HG02623 (cell line): ENCODE measurements around the gene ADAP1.
A peak's percentile ranks its signal among the peaks of the same experiment; 100 is the strongest.

Experiments used
- ATAC-seq: cut with Tn5 transposase; IDR thresholded peaks from one replicate; pipeline ENCODE4 v1.9.1; 2021; ENCODE audit warnings: moderate library complexity; ENCODE audit not compliant: unreplicated experiment

Gene ADAP1

GRCh38 chr7:910441-910861 is 44.0 kb downstream of the ADAP1 start:
- no peak for ATAC-seq

DNA sequence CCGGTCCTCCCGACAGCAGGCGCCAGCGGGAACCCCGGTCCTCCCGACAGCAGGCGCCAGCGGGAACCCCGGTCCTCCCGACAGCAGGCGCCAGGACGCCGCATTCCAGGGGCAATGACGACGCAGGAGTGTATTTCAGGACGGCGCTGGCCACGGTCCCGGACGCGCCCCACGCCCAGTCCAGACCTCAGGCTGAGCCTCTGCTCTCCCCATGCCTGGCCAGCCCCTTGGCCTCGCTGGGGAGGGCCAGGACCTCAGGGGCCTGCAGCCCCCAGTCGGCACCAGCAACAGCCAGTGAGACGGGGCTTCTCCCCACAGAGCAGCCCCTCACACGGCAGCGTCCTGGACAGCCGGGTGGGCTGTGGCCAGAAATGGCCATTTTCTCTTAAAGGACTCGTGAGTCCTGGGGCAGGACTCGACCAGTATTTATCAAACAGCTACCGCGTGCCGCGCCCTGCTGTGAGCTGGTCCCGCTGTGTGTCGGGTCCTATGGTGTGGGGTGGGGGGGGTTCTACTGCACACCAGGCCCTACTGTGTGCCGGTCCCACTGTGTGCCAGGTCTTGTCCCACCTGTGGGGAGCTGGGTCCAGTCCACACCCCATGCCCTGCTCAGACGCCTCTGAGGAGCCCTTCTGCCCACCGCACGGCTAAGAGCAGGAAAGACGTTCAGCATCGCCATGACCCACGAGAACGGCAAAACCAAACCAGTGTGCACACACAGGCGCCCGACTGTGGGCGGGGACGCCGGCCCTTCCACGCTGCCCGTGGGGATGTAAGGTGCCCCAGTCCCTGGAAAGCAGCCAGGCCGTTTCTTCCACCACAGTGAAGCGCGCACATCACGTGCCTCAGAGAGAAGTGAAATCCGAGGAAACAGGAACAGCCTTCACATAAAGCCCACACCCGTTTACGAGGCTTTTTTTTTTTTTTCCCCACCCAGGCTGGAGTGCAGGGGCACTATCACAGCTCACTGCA is 44.8 kb downstream of the ADAP1 start:
- ATAC-seq = no peak

GRCh38 chr7:908591-909357 is 45.7 kb downstream of the ADAP1 start:
- peak; percentile 82 for ATAC-seq

GRCh38 chr7:908159-908581 is 46.3 kb downstream of the ADAP1 start:
- no peak for ATAC-seq

- ATAC-seq = no peak
Observed at GRCh38 chr7:907158-907980, 47.1 kb downstream of the ADAP1 start.

DNA sequence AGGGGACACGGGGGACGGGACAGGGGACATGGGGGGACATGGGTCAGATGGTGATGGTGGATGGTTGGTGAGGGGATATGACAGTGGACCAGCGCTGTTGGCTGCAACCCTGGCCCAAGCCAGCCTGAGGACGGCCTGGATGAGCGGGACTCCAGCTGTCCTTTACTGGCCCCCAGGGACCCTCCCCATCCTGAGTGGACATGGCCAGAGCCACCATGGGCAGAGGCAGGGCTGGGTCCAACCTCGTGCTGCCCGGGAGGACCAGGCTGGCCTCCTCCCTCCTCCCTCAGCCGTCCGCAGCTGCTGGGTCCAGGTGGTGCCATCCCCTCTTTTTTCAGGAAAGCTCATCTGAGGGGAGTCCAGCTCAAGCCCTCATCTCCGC is 47.7 kb downstream of the ADAP1 start:
- ATAC-seq = no peak

DNA sequence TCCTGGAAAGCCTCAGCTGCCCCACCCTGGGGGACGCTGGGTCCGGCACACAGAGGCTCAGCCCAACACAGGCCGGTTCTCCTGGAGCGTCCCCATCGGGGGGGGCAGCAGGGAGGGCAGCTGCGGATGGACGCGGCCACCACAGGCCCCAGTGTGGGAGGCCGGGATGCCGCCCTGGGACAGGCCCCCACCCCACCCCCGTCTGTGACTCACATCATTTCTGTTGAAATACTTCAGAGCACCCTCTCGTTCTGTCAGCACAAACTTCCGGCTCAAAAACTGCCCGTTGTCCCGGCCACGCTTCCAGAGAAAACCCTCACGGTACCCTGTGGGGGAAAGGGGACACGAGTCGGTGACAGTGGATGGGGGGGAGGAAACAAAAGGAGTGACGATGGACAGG is 49.6 kb downstream of the ADAP1 start:
- no peak for ATAC-seq

DNA sequence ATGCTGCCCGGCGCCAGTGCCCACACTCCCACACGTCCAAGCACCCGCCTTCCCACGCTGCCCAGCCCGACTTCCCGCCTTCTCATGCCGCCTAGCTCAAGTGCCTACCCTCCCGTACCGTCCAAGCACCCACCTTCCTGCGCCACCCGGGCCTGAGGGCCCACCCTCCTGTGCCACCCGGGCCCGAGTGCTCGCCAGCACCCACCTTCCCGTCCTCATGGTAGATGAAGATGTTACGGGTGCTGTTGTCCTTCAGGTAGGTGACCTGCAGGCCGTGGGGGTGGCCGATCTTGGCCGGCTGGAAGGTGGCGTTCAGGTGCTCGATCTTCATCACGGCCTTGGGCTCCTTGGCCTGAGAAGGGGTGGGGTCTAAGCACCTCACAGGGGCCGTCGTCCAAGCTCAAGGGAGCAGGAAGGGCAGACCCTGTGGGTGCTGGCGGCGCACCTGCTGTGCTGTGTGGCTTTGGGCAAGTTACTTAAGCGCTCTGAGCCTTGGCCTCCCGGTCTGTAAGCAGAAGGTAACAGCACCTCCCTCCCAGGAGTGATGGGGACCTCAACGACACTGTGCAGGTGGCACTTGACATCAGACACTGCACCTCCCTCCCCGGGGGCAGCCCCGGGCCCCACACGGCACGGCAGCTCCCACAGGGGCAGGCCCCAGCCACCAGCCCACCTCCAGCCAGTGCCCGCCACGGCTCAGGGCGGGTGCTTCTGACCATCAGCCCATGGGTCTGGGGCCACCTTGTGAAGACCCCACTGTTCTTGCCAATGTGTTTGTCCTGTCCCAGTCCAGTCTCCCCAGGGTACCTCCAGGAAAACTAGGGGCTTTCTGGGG is 50.3 kb downstream of the ADAP1 start:
- no peak for ATAC-seq

GRCh38 chr7:902996-903395 is 51.5 kb downstream of the ADAP1 start:
- no peak for ATAC-seq

DNA sequence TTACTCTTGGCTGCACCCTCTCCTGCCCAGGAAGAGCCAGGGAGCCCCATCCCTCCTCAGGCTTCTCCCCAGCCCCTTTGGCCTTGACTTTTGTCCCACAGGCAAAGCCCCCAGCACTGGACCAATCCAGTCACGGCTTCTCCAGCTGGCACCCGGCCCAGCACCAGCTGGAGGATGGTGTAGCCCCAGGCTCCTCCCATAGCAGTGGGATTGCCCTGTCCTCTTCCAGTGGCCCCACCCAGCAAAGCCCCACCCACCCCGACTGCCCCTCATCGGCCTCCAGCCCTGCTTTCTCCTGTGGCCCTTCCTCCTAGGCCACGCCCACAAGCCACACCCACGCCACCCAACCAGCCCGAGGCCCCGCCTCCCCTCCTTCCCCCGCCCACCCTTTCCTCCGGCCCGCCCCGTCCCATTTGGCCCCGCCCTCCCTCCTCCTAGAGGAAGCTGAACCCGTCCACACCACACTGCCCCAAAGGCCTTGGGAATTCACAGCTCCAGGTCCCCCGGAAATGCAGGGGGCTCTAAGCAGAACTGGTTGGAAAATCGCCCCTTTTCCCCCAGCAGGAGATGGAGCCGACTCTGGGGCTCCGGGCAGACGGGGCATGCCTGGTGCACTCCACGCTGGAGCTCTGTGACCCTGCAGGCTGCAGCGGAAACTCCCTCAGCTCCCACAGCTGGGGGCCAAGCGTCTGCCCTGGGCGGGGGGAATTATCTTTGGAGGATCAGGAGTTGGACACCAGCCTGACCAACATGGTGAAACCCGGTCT is 52.9 kb downstream of the ADAP1 start:
- ATAC-seq = no peak

- ATAC-seq = no peak
Observed at GRCh38 chr7:901041-901387, 53.5 kb downstream of the ADAP1 start.

- no peak for ATAC-seq
Observed at GRCh38 chr7:900331-901040, 54.0 kb downstream of the ADAP1 start.

DNA sequence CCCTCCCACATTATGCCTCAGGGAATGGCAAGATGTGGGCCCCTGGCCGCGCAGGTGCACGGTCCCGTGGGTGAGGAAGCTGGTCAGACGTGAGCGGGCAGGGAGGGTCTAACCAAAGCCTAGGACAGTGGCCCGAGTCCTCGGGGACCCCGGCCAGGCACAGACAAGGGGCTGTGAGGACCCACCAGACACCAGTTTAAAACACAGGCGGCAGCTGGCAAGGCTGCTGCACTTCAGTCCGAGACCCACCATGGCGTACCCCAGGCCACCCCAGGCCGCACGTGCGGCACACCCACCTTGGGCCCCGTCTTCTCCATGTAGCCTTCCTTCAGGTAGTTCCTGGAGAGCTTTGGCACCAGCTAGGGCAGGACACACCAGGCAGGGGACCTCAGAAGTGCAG is 54.7 kb downstream of the ADAP1 start:
- no peak for ATAC-seq

- ATAC-seq = no peak
Observed at GRCh38 chr7:898855-899681, 55.4 kb downstream of the ADAP1 start.

- ATAC-seq = no peak
Observed at GRCh38 chr7:898460-898854, 56.0 kb downstream of the ADAP1 start.

- no peak for ATAC-seq
Observed at GRCh38 chr7:897771-898376, 56.6 kb downstream of the ADAP1 start.

- ATAC-seq = no peak
Observed at GRCh38 chr7:897086-897485, 57.4 kb downstream of the ADAP1 start.
